K562 (cell line): Measurements from ENCODE around the gene MYADML2. TPM values are rescaled to one million over a fixed set of nuclear protein-coding genes. Genes with fewer than 3 reads are reported as not detected.
A peak's percentile ranks its signal among the peaks of the same experiment; 100 is the strongest.

Experiments used
- FOXJ2 ChIP-seq: fragments of 200-800 bp; sonication (Bioruptor generic); IDR thresholded peaks from 2 replicates; pipeline ENCODE4 v1.6.1; 2016; ENCODE audit warnings: missing genetic modification characterization, missing compliant biosample characterization
- KLF10 ChIP-seq: fragments of 250-450 bp; sonication (Bioruptor Pico); IDR thresholded peaks from 2 replicates; pipeline ENCODE4 v1.6.1; 2021; ENCODE audit warnings: matching md5 sums
- MAFK ChIP-seq: IDR thresholded peaks from 2 replicates; pipeline ENCODE4 v1.6.1; 2011; ENCODE audit warnings: low read length, improper control_type of control experiment
- PTBP1 ChIP-seq: fragments of 200-400 bp; formaldehyde crosslinking; IDR thresholded peaks from 2 replicates; pipeline ENCODE4 v1.6.1; 2017; ENCODE audit warnings: low read depth, low read length
- SMARCC2 ChIP-seq: fragments of 450-650 bp; IDR thresholded peaks from 2 replicates; pipeline ENCODE4 v1.6.1; 2017; ENCODE audit warnings: antibody characterized with exemption, moderate library complexity, mild to moderate bottlenecking, low read depth
- SRSF7 ChIP-seq: fragments of 200-400 bp; formaldehyde crosslinking; optimal IDR thresholded peaks from 2 replicates; pipeline ENCODE3; 2017; ENCODE audit warnings: mild to moderate bottlenecking, low read depth, low read length
- ZBTB1 ChIP-seq: sonication (generic); formaldehyde crosslinking; IDR thresholded peaks from 2 replicates; pipeline ENCODE4 v1.8.1; 2023; ENCODE audit warnings: missing genetic modification reagents, low read depth, mild to moderate bottlenecking, borderline replicate concordance
- ZBTB17 ChIP-seq: fragments of 450-650 bp; formaldehyde crosslinking; IDR thresholded peaks from 2 replicates; pipeline ENCODE4 v1.4.0; 2020; ENCODE audit warnings: mild to moderate bottlenecking
- polyA plus RNA-seq, 8 experiments: library from polyadenylated mRNA; depleted of rRNA in 4 of 8; stranded (reverse) in 5 of 8; unstranded in 3 of 8; fragments of >200 nt; fragmentation: Nextera tagmentation in 2 of 8; fragmentation: Illumina TruSeq in 1 of 8; extraction: Ambion mirVana in 2 of 8; extraction: Trizol in 1 of 8; gene quantifications; 2 replicates each; pipeline versions ENCODE4 v1.2.1 to v1.2.3, GENCODE V29; 2011 to 2014; ENCODE audit warnings: inconsistent platforms in 1 of 8, missing spikeins in 1 of 8
- total RNA-seq, 7 experiments: library from RNA; depleted of rRNA in 6 of 7; stranded (reverse); fragments of >200 nt in 6 of 7; fragmentation: Illumina TruSeq in 2 of 7; extraction: Trizol in 2 of 7; gene quantifications; 2 replicates each; pipeline versions ENCODE4 v1.2.1 to v1.2.3, GENCODE V29; 2011 to 2021; ENCODE audit warnings: low replicate concordance in 1 of 7
- TF ChIP-seq, protein P1 (sequence below), 3 experiments: IDR thresholded peaks in 2 of 3; conservative IDR thresholded peaks in 1 of 3; 2 replicates each; pipeline ENCODE4 v1.5.1; 2011 to 2012; ENCODE audit warnings: low read length in 3 of 3, mild to moderate bottlenecking in 3 of 3, control low read depth in 2 of 3, improper control_type of control experiment in 1 of 3, inconsistent platforms in 1 of 3, low read depth in 1 of 3, mixed read lengths in 1 of 3, moderate library complexity in 1 of 3; ENCODE audit not compliant: insufficient read depth in 2 of 3
- TF ChIP-seq, protein P2 (sequence below), 2 experiments: fragments of 450-650 bp; IDR thresholded peaks; 2 replicates each; pipeline ENCODE4 v1.6.1; 2016; ENCODE audit warnings: mild to moderate bottlenecking in 2 of 2, borderline replicate concordance in 1 of 2, low read depth in 1 of 2, moderate library complexity in 1 of 2
- TF ChIP-seq, protein P3 (sequence below), 3 experiments: fragments of 200-800 bp in 1 of 3; sonication (Bioruptor generic) in 1 of 3; sonication (generic) in 1 of 3; formaldehyde crosslinking in 1 of 3; IDR thresholded peaks; 2 replicates each; pipeline versions ENCODE4 v1.6.1 to v1.8.0; 2016 to 2022; ENCODE audit warnings: mild to moderate bottlenecking in 2 of 3, missing compliant biosample characterization in 2 of 3, missing genetic modification characterization in 2 of 3, missing genetic modification reagents in 1 of 3
- TF ChIP-seq, protein P4 (sequence below), 2 experiments: fragments of 450-650 bp in 1 of 2; sonication (generic) in 1 of 2; formaldehyde crosslinking in 1 of 2; IDR thresholded peaks in 1 of 2; conservative IDR thresholded peaks in 1 of 2; 2 replicates each; pipeline versions ENCODE4 v1.6.1 to v1.8.1; 2016 to 2023; ENCODE audit warnings: mild to moderate bottlenecking in 2 of 2, moderate library complexity in 2 of 2, inconsistent platforms in 1 of 2, missing genetic modification reagents in 1 of 2

Gene MYADML2
- total and polyA plus RNA-seq, 9 of the 15 experiments (the other 6 are each of a cell fraction or from before 2014, with no cell fraction given): not detected

DNA sequence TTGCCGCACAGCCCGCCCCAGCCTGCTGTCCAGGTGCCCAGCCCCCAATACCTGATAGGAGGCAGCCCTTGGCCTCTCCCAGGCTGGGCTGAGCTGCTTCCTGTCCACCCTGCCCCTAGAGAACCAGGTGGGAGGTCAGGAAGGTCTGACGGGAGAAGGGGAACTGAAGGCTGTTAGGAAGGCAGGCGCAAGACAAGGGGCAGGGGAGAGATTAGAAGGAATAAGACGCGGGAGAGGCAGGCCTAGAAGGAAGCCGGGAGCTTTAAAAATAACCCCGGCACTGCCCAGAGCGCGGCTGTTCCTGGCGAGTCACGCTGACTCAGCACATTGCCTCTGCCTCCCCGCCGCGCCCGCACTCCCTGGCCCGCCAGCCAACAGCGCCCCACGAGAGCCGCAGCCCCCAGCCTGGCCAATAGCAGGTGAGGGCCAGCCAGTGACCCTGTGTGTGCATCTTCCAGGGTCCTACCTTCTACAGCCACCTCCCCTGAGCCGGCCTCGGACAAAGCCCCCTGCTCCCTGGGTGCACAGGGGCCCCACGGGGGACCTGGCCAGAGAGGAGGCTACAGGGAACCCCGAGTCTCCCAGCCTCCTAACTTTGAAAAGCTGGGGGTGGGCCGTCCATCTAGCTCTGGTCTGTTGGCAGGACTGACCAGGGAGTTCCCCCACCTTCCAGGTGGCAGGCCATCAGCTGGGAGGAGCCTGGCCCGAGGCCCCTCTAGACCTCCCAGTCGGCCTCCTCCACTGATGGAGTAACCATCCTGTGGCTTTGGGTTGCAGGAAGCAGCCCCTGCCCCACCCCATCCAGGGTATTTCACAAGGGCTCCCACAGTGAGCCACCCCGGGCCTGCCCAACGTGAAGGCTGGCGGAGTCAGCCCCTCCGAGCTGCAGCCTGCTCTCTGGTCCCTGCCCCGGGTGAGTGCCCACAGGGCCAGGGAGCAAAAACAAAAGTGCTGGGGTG is 23.5 kb downstream of the MYADML2 start (continued):
- TF ChIP-seq, protein P1, sequence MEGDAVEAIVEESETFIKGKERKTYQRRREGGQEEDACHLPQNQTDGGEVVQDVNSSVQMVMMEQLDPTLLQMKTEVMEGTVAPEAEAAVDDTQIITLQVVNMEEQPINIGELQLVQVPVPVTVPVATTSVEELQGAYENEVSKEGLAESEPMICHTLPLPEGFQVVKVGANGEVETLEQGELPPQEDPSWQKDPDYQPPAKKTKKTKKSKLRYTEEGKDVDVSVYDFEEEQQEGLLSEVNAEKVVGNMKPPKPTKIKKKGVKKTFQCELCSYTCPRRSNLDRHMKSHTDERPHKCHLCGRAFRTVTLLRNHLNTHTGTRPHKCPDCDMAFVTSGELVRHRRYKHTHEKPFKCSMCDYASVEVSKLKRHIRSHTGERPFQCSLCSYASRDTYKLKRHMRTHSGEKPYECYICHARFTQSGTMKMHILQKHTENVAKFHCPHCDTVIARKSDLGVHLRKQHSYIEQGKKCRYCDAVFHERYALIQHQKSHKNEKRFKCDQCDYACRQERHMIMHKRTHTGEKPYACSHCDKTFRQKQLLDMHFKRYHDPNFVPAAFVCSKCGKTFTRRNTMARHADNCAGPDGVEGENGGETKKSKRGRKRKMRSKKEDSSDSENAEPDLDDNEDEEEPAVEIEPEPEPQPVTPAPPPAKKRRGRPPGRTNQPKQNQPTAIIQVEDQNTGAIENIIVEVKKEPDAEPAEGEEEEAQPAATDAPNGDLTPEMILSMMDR (IDR thresholded peaks at IDR 0.05 in 2 of 3, conservative IDR thresholded peaks at IDR 0.05 in 1 of 3; ENCODE audit: insufficient read depth in 2 of 3, low read depth in 1 of 3, low read length in 3 of 3): peak in 1 of 3 experiments; percentile 10; a peak in 1 of 6 replicates
- TF ChIP-seq SRSF7 (no peak), KLF10 (CRISPR knock-in tag) (no peak), ZBTB1 (no peak), ZBTB17 (CRISPR knock-in tag) (0 out of 2 replicates have a peak, but pooled peaks have one; percentile 61), FOXJ2 (tag) (no peak), MAFK (peak; percentile 100), PTBP1 (no peak), SMARCC2 (peak; percentile 66; the same call in 1 of the 2 replicates)
- TF ChIP-seq, protein P2, sequence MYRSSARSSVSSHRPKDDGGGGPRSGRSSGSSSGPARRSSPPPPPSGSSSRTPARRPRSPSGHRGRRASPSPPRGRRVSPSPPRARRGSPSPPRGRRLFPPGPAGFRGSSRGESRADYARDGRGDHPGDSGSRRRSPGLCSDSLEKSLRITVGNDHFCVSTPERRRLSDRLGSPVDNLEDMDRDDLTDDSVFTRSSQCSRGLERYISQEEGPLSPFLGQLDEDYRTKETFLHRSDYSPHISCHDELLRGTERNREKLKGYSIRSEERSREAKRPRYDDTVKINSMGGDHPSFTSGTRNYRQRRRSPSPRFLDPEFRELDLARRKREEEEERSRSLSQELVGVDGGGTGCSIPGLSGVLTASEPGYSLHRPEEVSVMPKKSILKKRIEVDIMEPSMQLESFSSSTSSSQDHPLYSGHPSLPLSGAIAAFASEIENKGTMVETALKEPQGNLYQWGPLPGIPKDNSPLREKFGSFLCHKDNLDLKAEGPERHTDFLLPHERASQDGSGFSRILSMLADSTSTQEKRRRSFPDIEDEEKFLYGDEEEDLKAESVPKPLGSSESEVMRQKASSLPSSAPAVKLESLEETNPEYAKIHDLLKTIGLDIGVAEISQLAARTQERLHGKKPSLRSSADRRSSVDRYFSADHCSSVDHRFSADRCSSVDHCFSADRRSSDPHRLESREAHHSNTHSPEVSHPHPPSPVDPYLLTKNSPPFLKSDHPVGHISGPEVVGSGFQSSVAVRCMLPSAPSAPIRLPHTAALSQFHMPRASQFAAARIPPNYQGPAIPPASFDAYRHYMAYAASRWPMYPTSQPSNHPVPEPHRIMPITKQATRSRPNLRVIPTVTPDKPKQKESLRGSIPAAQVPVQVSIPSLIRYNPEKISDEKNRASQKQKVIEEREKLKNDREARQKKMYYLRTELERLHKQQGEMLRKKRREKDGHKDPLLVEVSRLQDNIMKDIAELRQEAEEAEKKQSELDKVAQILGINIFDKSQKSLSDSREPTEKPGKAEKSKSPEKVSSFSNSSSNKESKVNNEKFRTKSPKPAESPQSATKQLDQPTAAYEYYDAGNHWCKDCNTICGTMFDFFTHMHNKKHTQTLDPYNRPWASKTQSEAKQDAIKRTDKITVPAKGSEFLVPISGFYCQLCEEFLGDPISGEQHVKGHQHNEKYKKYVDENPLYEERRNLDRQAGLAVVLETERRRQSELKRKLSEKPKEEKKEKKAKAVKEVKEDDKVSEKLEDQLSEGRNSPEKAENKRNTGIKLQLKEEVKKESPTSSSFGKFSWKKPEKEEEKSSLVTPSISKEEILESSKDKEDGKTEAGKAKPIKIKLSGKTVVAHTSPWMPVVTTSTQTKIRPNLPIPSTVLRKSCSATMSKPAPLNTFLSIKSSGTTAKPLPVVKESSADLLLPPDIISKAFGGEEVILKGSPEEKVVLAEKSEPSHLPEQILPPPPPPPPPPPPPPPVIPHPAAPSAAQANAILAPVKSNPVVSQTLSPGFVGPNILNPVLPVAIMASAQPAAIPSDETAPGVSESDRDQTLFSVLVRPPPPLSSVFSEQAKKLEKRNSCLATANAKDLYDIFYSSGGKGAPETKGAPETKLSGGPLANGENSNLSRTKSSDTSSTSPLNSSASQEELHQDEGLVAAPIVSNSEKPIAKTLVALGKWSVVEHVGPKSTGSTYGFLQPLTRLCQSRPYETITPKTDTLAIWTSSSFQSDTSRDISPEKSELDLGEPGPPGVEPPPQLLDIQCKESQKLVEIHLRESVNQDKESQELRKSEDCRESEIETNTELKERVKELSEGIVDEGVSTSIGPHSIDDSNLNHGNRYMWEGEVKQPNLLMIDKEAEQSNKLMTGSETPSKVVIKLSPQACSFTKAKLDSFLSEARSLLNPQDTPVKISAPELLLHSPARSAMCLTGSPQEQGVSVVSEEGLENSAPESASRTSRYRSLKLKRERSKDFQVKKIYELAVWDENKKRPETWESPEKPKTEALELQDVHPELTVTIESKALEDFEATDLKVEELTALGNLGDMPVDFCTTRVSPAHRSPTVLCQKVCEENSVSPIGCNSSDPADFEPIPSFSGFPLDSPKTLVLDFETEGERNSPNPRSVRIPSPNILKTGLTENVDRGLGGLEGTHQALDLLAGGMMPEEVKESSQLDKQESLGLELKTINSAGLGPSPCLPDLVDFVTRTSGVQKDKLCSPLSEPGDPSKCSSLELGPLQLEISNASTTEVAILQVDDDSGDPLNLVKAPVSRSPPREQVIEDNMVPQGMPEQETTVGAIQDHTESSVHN (IDR thresholded peaks at IDR 0.05; ENCODE audit: borderline replicate concordance in 1 of 2, low read depth in 1 of 2): peak in 1 of 2 experiments; percentile 62; a peak in 1 of 4 replicates
- TF ChIP-seq, protein P3, sequence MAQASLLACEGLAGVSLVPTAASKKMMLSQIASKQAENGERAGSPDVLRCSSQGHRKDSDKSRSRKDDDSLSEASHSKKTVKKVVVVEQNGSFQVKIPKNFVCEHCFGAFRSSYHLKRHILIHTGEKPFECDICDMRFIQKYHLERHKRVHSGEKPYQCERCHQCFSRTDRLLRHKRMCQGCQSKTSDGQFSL (CRISPR knock-in tag; IDR thresholded peaks at IDR 0.05): no peak
- TF ChIP-seq, protein P3 (tag; IDR thresholded peaks at IDR 0.05): 0 out of 4 replicates have a peak, but pooled peaks of 1 of the 2 experiments have one; percentile 18
- TF ChIP-seq, protein P4, sequence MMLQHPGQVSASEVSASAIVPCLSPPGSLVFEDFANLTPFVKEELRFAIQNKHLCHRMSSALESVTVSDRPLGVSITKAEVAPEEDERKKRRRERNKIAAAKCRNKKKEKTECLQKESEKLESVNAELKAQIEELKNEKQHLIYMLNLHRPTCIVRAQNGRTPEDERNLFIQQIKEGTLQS (IDR thresholded peaks at IDR 0.05): peak; percentile 47; the same call in 1 of the 2 replicates
- TF ChIP-seq, protein P4 (CRISPR knock-in tag; conservative IDR thresholded peaks at IDR 0.05): no peak; the same call in 1 of the 2 replicates
